ENCODE results near the gene CTXN2. TPM values are rescaled to one million over a fixed set of nuclear protein-coding genes. Genes with fewer than 3 reads are reported as not detected.

Gene CTXN2
- total and polyA plus RNA-seq, 2 experiments from 2014 or later: 0.10 TPM; not detected in 1

- Histone ChIP-seq H3K36me3 (ENCODE audit: insufficient read depth) (no peaks in the 10 kb centered on the region), H3K9me2 (ENCODE audit: insufficient read depth) (no peaks in the 10 kb centered on the region), H3K27me3 (ENCODE audit: insufficient read depth) (no peaks in the 10 kb centered on the region), H3F3A (replicated peaks; ENCODE audit: low read depth) (no peaks in the 10 kb centered on the region), H3K4me3 (no peak overlapping the region), H3K4me1 (ENCODE audit: insufficient read depth) (no peaks in the 10 kb centered on the region), H3K79me2 (replicated peaks; ENCODE audit: insufficient read depth) (no peaks in the 10 kb centered on the region), H3K4me2 (no peak overlapping the region), H4K20me1 (replicated peaks; ENCODE audit: insufficient read depth) (no peaks in the 10 kb centered on the region), H2AFZ (no peak overlapping the region), H3K27ac (ENCODE audit: low read depth) (no peak overlapping the region)
- TF ChIP-seq JUNB (IDR thresholded peaks at IDR 0.05; ENCODE audit: unreplicated experiment) (no peak), EZH2phosphoT487 (IDR thresholded peaks at IDR 0.05; ENCODE audit: unreplicated experiment) (no peak), EZH2 (IDR thresholded peaks at IDR 0.05; ENCODE audit: low read depth, unreplicated experiment) (no peak), ZNF331 (CRISPR knock-in tag; IDR thresholded peaks at IDR 0.05; ENCODE audit: low read depth) (no peak), ZNF114 (CRISPR knock-in tag; IDR thresholded peaks at IDR 0.05) (no peak), ETS1 (IDR thresholded peaks at IDR 0.05) (no peak), REST (IDR thresholded peaks at IDR 0.05; ENCODE audit: unreplicated experiment) (no peak)
- H3K9me3 Mint-ChIP-seq: no peaks in the 10 kb centered on the region
- ATAC-seq (no peak), DNase-seq (ENCODE audit: low spot score) (no peak)
- H3K36me3 Mint-ChIP-seq (ENCODE audit: low read depth): no peaks in the 10 kb centered on the region
- no peaks in the 10 kb centered on the region for H3K4me1 Mint-ChIP-seq
- H3K27me3 Mint-ChIP-seq (ENCODE audit: insufficient read depth, low read depth, poor library complexity): peaks cover 2% of the 10 kb centered on the region
- H3K4me3 Mint-ChIP-seq: no peak overlapping the region
- H3K27ac Mint-ChIP-seq: no peak overlapping the region
Measured at GRCh38 chr15:48244921-48245320, 53.5 kb downstream of the CTXN2 start.

GRCh38 chr15:48248414-48248813 is 56.9 kb downstream of the CTXN2 start:
- H3F3A ChIP-seq (replicated peaks; ENCODE audit: low read depth): no peaks in the 10 kb centered on the region
- H3K4me1 ChIP-seq (ENCODE audit: insufficient read depth): no peaks in the 10 kb centered on the region
- H3K27me3 Mint-ChIP-seq (ENCODE audit: insufficient read depth, low read depth, poor library complexity): peaks cover 10% of the 10 kb centered on the region
- no peaks in the 10 kb centered on the region; the same call in 2 of the 3 replicates for H3K4me1 Mint-ChIP-seq
- ATAC-seq: no peak
- no peaks in the 10 kb centered on the region for H3K27me3 ChIP-seq (ENCODE audit: insufficient read depth)
- no peak overlapping the region for H3K27ac Mint-ChIP-seq
- no peak overlapping the region for H2AFZ ChIP-seq
- DNase-seq (ENCODE audit: low spot score): no peak
- no peaks in the 10 kb centered on the region for H3K9me3 Mint-ChIP-seq
- no peaks in the 10 kb centered on the region for H3K36me3 Mint-ChIP-seq (ENCODE audit: low read depth)
- no peaks in the 10 kb centered on the region for H4K20me1 ChIP-seq (replicated peaks; ENCODE audit: insufficient read depth)
- no peaks in the 10 kb centered on the region for H3K79me2 ChIP-seq (replicated peaks; ENCODE audit: insufficient read depth)
- no peaks in the 10 kb centered on the region for H3K9me2 ChIP-seq (ENCODE audit: insufficient read depth)
- H3K36me3 ChIP-seq (ENCODE audit: insufficient read depth): no peaks in the 10 kb centered on the region
- no peak overlapping the region for H3K4me2 ChIP-seq
- no peak overlapping the region for H3K4me3 ChIP-seq
- H3K4me3 Mint-ChIP-seq: no peak overlapping the region
- no peak overlapping the region for H3K27ac ChIP-seq (ENCODE audit: low read depth)
- TF ChIP-seq REST (IDR thresholded peaks at IDR 0.05; ENCODE audit: unreplicated experiment) (no peak), CREB1 (CRISPR knock-in tag; IDR thresholded peaks at IDR 0.05; ENCODE audit: low read depth) (no peak), JUNB (IDR thresholded peaks at IDR 0.05; ENCODE audit: unreplicated experiment) (no peak), NANOG (IDR thresholded peaks at IDR 0.05; ENCODE audit: borderline replicate concordance) (no peak), EZH2 (IDR thresholded peaks at IDR 0.05; ENCODE audit: low read depth, unreplicated experiment) (no peak), ETS1 (IDR thresholded peaks at IDR 0.05) (no peak), ZNF331 (CRISPR knock-in tag; IDR thresholded peaks at IDR 0.05; ENCODE audit: low read depth) (no peak), STAT1 (IDR thresholded peaks at IDR 0.05; ENCODE audit: unreplicated experiment) (no peak), EZH2phosphoT487 (IDR thresholded peaks at IDR 0.05; ENCODE audit: unreplicated experiment) (no peak), CTCF (conservative IDR thresholded peaks at IDR 0.05; ENCODE audit: low read depth in 2 of 2) (no peak)

All from GM23338 (cell line).